Occipital lobe (tissue), 2 donors: ENCODE data around the gene PFKL. TPM values are rescaled to one million over a fixed set of nuclear protein-coding genes. Genes with fewer than 3 reads are reported as not detected.
A peak's percentile ranks its signal among the peaks of the same experiment; 100 is the strongest.
"Not testable (repeated sequence)": the region's sequence is repeated elsewhere in the genome, so short reads cannot be mapped to it uniquely, and the experiment has no call there.

Experiments used
- DNase-seq: peaks from one replicate; lab custom pipeline; 2025; lab: John Stamatoyannopoulos, UW
- total RNA-seq: library from RNA; depleted of rRNA; stranded (reverse); fragments of >200 nt; gene quantifications from one replicate; pipeline ENCODE4 v1.2.3, GENCODE V29; 2014

PFKL gene
- total RNA-seq, 1 donor from 2014 or later: 107 TPM

DNA sequence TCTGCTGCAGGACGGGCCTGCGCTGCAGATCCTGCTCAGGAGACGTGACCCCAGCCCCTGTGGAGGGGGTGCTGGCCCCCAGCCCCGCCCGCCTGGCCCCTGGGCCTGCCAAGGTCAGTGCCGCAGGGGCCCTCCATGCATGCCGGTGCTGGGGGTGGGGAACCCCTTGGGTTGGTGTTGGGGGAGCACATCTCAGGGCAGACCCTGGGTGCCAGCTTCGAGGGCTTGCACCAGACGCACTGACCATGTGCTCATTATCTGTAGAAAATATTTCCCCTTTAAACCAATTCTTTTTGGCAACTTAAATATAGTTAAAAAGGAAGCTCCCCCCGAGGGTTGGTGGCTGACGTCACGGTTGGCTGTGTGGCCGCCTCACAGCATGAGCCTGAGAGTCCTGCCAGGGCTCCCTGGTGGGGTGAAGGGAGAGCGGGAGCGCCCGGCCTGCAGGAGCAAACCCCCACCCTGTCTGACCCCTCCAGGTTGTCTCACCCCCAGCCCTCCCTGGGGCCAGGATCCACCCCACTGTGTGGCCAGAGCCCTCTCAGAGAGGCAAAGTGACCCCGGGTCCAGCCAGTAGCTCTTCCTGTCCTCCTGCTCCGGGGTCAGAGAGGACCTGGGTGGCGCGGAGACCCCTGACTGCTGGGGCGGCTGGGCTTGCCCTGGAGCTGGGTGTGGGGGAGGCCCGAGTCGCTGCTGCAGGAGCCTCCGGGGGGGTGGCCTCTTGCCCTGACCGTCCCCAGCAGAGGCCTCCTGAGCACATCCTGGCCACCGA, 5.3 kb upstream of the PFKL start:
- no peak for DNase-seq

- no peak for DNase-seq
Observed at GRCh38 chr21:44295163-44295573, 4.7 kb upstream of the PFKL start.

DNA sequence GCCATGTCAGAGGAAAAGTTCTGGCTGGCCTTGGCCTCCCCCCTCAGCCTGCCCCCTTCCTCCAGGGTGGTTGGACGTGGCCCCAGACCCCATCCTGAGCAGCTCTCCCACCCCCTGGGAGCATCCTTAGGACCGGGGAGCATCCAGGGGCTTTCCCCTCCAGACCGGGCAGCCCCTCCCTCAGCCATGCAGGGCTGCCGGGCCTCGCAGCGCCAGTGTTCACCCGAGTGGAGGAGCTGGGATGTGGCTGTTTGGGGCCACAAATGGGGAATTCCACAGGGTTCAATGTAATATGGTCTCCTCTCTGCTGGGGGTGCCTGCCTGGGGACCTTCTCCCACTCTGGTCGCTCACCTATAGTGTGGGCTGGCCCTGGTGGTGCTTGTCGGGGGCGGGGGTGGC, 4.2 kb upstream of the PFKL start:
- no peak for DNase-seq

DNA sequence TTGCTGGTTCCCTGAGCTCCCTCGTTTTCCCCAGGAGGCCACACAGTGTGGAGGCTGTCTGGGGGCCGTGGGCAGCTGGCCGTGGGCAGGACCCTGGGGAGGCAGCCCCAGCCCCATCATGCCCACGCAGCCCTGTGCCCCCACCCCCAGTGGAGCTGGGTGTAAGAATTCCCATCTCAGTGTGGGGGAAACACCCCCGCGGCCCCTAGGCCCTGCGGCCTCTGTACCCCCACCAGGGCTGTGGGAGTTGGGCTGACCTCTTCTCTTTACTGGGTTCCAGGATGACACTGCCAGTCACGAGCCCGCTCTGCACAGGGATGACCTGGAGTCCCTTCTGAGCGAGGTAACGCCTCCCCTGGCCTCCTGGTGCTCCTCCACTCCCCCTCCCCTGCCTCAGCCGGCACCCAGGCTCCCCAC, 3.7 kb upstream of the PFKL start:
- no peak for DNase-seq

DNA sequence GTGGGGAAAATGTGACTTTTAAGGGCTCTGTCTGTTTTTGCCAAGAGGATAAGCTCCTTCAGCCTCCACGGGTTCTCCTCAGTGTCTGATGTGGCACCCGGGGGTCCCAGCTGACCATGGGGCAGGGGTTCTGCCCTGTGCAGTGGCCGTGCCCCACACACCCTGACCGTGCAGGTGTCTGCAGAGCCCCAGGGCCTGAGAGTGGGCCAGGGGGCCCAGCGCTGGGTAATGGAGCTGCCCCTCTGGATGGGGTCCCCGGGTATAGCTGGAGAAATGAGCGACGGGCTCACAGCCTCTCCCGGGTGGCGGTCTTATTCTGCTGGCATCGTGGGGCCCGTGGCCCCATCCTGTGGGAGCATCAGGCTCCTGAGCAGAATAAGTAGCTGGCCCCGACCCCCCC, 2.9 kb upstream of the PFKL start:
- no peak for DNase-seq

DNA sequence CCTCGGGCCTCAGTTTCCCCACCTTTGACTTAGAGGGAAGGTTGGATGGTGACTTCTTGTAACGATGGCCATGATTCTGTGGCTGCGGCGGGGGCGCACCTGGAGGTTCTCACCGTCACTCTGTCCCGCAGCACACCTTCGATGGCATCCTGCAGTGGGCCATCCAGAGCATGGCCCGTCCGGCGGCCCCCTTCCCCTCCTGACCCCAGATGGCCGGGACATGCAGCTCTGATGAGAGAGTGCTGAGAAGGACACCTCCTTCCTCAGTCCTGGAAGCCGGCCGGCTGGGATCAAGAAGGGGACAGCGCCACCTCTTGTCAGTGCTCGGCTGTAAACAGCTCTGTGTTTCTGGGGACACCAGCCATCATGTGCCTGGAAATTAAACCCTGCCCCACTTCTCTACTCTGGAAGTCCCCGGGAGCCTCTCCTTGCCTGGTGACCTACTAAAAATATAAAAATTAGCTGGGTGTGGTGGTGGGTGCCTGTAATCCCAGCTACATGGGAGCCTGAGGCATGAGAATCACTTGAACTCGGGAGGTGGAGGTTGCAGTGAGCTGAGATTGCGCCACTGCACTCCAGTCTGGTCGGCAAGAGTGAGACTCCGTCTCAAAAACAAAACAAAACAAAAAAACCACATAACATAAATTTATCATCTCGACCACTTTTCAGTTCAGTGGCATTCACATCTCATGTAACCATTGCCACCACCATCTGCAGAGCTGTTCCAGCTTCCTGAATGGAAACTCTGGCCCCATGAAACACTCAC, 2.1 kb upstream of the PFKL start:
- peak; percentile 75 for DNase-seq

GRCh38 chr21:44298301-44298700, 1.6 kb upstream of the PFKL start:
- DNase-seq: no peak

GRCh38 chr21:44299085-44299457, 782 bp upstream of the PFKL start:
- no peak for DNase-seq

- no peak for DNase-seq
Observed at GRCh38 chr21:44300262-44300959, 558 bp downstream of the PFKL start.

DNA sequence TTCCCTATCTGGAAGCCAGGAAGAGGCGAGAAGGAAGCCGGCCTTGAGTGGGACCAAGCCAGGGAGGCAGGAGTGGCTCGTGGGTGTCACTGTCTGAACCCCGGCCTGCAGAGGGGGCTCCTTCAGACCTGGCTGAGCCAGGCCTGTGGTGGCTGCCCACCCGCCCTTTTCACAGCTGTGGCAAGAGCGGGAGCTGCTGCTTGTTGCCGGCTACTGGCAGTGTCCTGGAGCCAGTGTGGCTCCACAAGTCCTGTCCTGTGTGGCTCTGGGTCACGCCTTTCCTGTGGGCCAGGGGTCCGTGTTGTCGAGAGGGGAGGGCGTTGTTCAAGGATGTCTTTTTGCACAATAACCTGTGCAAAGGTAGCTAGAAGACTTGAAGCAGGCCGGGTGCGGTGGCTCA, 1.3 kb downstream of the PFKL start:
- DNase-seq: no peak

DNA sequence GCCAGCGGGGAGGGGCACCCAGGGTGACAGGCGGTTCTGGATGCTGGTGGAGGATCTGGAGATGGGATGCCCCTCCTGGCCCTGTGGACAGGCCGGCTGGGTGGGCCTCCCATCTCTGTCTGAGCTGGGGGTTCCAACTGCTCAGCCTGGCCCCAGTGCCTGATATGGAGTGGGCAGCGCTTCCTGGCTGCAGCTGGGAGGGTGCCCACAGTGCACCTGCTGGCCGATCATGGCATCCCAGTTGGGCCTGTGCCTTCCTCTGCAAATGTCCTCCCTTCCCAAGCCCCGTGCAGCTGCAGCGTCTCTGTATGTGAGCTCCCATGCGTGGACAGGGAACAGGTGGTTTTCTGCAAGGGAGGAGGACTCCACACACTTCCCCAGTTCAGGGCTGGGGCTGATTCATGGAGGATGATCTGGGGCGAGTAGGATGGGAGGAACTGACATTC, 2.1 kb downstream of the PFKL start:
- peak; percentile 30 for DNase-seq

GRCh38 chr21:44302573-44303401, 2.9 kb downstream of the PFKL start:
- not testable (repeated sequence) for DNase-seq

DNA sequence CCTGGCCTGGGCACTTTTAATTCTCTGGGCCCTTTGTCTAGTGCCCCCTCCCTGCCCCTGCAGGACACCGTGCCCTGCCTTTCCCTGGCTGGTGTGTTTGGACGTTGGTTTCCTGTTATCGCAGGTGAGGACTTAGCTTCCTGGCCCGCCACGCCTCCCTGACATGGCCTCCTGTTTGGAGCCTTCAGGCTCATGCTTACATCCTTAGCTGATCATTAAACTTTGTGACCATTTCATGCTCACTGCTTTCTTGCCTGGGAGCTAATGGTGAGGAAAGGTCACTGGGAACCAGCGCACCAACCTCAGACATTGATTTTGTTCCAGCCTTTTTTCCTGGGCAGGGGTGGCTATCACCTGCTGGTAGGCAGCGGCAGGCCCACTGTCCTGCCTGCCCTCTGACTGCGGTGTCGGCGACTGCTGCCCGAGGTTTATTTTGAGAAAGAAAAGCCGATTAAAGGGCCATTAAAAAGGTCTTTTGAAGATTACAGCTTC, 3.7 kb downstream of the PFKL start:
- no peak for DNase-seq

DNA sequence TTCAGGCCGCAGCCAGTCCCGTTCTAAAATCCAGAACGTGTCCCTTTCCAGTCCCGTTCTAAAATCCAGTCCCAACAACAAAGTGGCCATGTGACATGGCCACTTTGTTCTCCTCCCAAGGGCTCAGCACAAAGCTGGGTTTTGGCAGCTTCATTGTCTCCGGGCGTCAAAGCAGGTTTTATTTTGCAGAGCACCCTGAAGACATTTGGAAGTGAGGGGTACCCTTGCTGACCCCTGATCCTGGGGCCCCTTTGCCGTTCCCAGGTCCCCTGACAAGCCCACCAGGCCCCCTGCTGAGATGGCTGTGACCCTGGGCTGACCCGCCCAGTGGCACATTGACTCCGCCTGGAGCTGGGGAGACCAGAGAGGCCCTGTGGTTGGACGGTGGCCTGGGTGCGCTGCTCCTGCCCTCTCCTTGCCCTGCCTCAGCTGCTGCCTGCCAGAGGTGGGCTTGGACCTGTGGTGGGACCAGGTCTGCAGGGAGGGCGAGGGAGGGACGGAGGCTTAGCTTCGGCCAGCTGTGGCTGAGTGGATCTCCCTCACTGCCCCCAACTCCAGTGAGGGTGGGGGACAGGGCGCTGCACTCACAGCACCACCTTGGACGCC, 4.3 kb downstream of the PFKL start:
- no peak for DNase-seq

DNA sequence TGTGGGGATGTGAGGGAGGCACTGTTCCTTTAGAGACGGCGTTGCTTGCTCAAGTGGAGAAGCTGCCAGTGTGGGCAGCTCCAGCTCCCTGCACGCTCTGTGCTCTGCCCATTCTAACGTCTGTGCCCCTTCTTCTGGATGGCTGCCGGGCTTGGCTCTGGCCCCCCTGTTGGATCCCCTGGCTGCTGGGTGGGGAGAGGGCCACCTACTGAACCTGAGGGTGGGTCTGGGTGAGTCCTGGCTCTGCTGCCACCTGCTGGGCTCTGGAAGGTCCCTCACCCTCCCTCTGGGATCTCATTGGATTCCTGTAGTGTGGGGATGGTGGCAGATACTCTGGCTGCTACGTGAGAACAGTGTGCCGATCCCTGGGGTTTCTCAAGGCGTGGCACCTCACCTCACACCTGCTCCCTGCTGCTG, 5.0 kb downstream of the PFKL start:
- DNase-seq: peak; percentile 65

- DNase-seq: no peak
Observed at GRCh38 chr21:44305691-44306090, 5.8 kb downstream of the PFKL start.

DNA sequence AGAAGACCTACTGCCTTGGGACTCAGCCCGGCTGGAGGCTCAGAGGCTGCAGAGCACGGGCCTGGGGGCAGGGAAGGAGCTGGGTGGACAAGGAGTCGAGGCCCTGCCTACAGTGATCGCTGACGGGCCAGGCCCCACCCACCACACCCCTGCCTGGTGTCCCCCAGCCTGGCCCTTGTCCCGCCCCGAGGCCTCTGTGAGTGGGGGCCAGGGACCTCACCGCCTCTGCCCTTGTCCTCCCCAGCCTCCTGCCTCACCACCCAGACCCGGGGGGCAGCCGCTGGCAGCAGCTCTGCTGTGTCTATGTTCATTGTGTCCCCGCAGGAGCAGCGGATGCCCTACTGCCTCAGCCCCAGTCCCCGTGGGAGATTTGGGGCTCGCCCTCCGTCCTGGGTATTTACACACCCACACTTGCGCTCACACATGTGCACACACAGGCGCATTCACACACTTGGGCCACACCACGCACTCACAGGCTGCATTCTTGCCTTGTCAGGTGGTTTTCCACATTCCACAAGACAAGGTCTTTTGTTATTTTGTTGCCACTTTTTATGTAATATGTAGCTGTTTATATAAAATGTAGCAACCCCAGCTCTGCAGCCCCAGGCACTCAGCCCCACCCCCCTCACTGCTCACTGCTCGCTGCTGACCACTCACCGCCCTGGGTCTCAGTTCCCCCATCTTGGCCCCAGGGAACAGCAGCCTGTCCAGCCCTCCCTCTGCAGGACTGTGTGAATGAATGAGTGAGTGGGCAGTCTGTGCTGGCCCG, 7.3 kb downstream of the PFKL start:
- no peak for DNase-seq

DNA sequence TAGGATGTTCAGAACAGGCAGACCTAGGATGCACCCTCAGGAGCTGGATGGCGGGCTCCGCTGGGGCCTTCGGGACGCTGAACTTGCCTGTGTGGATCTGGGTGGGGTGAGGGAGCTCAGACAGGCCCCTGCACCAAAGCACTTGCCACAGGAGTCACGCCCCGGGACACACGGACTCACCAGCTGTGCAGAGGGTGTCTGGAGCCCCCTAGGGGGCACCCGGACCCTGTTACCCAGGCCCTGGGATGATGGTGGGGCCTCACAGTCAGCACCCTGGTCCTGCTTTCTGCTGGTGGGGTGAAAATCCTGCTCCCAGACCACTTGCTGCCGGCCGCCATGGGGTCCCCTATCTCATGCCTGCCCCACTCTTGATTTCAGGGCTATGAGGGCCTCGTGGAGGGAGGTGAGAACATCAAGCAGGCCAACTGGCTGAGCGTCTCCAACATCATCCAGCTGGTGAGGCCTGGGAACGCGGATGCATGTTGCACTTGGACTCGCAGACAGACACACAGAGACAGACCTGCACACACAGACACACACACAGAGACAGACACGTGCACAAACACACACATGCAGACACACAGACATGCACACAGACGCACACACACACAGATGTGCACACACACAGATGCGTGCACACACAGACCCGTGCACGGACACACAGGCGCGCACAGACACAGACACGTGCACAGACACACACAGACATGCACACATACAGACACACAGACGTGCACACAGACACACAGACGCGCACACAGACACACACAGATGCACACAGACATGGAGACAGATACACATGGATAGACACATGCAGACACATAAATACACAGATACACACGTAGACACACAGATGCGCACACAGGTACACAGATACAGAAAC, 11.0 kb downstream of the PFKL start:
- no peak for DNase-seq

DNA sequence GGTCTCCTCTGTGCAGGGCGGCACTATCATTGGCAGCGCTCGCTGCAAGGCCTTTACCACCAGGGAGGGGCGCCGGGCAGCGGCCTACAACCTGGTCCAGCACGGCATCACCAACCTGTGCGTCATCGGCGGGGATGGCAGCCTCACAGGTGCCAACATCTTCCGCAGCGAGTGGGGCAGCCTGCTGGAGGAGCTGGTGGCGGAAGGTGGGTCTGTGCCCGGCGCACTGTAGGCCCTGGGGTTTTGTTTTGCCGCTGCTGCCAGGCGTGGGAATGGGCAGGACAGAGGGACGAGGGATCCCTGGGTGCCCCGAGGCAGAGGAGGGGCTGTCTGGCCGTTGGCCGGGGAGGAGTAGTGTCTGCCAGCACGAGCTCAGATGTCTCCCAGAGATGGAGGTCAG, 12.2 kb downstream of the PFKL start:
- DNase-seq: no peak
